SH-SY5Y (cell line): ENCODE results near the gene ARHGAP9.

Source experiments
- GATA2 ChIP-seq: IDR thresholded peaks from 2 replicates; pipeline ENCODE4 v1.6.1; 2011; ENCODE audit warnings: mild to moderate bottlenecking, low read depth, low read length
- GATA3 ChIP-seq: IDR thresholded peaks from 2 replicates; pipeline ENCODE4 v1.6.1; 2011; ENCODE audit warnings: low read depth, mild to moderate bottlenecking, low read length, moderate library complexity

- TF ChIP-seq GATA3 (no peak), GATA2 (no peak)
Observed at GRCh38 chr12:57435293-57435692, 44.4 kb downstream of the ARHGAP9 start.
